ENCODE results near the gene QARS1. TPM values are rescaled to one million over a fixed set of nuclear protein-coding genes. Genes with fewer than 3 reads are reported as not detected.

QARS1 gene
- total RNA-seq, 1 experiment from 2014 or later, result 346 TPM

DNA sequence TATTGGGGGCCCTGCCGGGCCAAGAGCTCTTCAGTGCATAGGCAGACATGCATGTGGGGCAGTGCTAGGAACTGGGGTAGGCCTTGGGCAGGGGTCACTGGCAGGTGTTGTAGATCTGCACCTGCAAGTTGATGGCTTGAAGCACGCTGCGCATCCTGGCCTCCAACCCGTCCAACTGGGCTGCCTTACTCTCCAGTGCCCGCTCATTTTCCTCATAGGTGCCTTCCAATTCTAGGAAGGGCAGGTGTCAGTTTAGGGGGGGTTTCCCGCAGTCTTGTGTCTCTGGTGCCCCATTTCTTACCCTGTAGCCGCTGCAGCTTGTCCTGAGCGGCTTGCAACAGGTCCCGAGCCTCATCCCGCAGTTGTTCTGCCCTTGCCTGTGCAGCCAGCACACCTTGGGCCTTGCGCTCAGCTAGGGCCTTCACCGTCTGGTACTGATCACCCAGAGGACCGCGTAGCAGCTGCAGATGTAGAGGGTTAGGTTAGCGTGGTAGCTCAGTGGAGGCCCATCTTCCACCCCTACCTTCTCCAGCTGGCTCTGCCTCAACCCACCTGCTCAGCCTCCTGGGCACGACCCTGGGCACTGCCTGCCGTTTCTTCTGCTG, 16.7 kb upstream of the QARS1 start:
- Histone ChIP-seq H3K9me2 (ENCODE audit: insufficient read depth) (no peaks in the 10 kb centered on the region), H3K9me3 (ENCODE audit: control insufficient read depth in 1 of 2, insufficient read depth in 1 of 2, low read depth in 1 of 2, low read length in 2 of 2) (no peaks in the 10 kb centered on the region), H3K79me2 (ENCODE audit: insufficient read depth, low read length) (peaks cover 21% of the 10 kb centered on the region), H4K20me1 (ENCODE audit: insufficient read depth) (no peaks in the 10 kb centered on the region), H3K9ac (ENCODE audit: low read length) (peak overlapping the region; percentile 96), H3K27ac (ENCODE audit: low read depth, low read length) (peak overlapping the region; percentile 100), H3K4me3 (replicated peaks in 1 of 2; ENCODE audit: low read depth in 1 of 2, low read length in 2 of 2) (peak overlapping the region; percentile 77 to 83), H3K27me3 (ENCODE audit: insufficient read depth, low read length) (no peaks in the 10 kb centered on the region), H3K4me1 (ENCODE audit: control insufficient read depth in 1 of 2, insufficient read depth in 2 of 2, low read length in 2 of 2) (peaks cover 7 to 14% of the 10 kb centered on the region in 2 experiments), H3K36me3 (ENCODE audit: control insufficient read depth in 1 of 2, insufficient read depth in 2 of 2, low read length in 2 of 2) (peaks cover 23 to 25% of the 10 kb centered on the region in 2 experiments; a peak in 3 of 4 replicates), H3K4me2 (ENCODE audit: low read length) (peak overlapping the region; percentile 99), H2AFZ (ENCODE audit: low read depth, low read length, poor library complexity, severe bottlenecking) (no peak overlapping the region)
- intact Hi-C loops (cut with micrococcal nuclease), result no loop called here
- RAD21 ChIA-PET (ENCODE audit: low non-redundant PET in 1 of 2, low total read pairs in 2 of 2, uncharacterized antibody in 2 of 2, unreplicated experiment in 2 of 2), result interaction anchor here (0.6 to 0.9 kb wide), 4 partner anchors 12 to 1178 kb away, joined by 3 to 4 read pairs (median 4); partner anchors contain the start of genes HYAL3 (in 1 of the 2), NAA80 (in 1 of the 2), QRICH1 (in 1 of the 2) and USP4 (in 1 of the 2)
- CTCF ChIA-PET, result interaction anchor here (1.0 kb wide), 1 partner anchor 13 kb away, joined by 3 read pairs; no protein-coding TSS in a partner anchor
- POLR2A ChIA-PET, result interaction anchor here (0.7 to 1.3 kb wide), 6 partner anchors 9 to 99 kb away, joined by 3 to 10 read pairs (median 5); partner anchors contain the start of genes IMPDH2, LAMB2, NDUFAF3 and QARS1
- DNase-seq (ENCODE audit: low read depth, low spot score) (no peak), ATAC-seq (no peak; the same call in 1 of the 2 replicates)
- BruUV-seq (replicated peaks), result no TSS peak
- no peak for TF ChIP-seq POLR2A (IDR thresholded peaks at IDR 0.05; ENCODE audit: borderline replicate concordance, extremely low read depth, insufficient read depth, insufficient read length)
- no peak for TF ChIP-seq ELF1 (IDR thresholded peaks at IDR 0.05; ENCODE audit: borderline replicate concordance, low read depth)
- TF ChIP-seq EZH2 (IDR thresholded peaks at IDR 0.05), result no peak
- TF ChIP-seq TCF7L2 (IDR thresholded peaks at IDR 0.05; ENCODE audit: borderline replicate concordance, extremely low read depth, insufficient read depth, insufficient read length), result no peak
- TF ChIP-seq JUND (IDR thresholded peaks at IDR 0.05), result no peak
- TF ChIP-seq CEBPB (IDR thresholded peaks at IDR 0.05; ENCODE audit: low read depth), result no peak
- TF ChIP-seq EGR1 (IDR thresholded peaks at IDR 0.05; ENCODE audit: low read depth), result no peak
- no peak for TF ChIP-seq ZFX (IDR thresholded peaks at IDR 0.05)
- TF ChIP-seq SRF (IDR thresholded peaks at IDR 0.05; ENCODE audit: low read depth), result no peak
- TF ChIP-seq, protein P1, sequence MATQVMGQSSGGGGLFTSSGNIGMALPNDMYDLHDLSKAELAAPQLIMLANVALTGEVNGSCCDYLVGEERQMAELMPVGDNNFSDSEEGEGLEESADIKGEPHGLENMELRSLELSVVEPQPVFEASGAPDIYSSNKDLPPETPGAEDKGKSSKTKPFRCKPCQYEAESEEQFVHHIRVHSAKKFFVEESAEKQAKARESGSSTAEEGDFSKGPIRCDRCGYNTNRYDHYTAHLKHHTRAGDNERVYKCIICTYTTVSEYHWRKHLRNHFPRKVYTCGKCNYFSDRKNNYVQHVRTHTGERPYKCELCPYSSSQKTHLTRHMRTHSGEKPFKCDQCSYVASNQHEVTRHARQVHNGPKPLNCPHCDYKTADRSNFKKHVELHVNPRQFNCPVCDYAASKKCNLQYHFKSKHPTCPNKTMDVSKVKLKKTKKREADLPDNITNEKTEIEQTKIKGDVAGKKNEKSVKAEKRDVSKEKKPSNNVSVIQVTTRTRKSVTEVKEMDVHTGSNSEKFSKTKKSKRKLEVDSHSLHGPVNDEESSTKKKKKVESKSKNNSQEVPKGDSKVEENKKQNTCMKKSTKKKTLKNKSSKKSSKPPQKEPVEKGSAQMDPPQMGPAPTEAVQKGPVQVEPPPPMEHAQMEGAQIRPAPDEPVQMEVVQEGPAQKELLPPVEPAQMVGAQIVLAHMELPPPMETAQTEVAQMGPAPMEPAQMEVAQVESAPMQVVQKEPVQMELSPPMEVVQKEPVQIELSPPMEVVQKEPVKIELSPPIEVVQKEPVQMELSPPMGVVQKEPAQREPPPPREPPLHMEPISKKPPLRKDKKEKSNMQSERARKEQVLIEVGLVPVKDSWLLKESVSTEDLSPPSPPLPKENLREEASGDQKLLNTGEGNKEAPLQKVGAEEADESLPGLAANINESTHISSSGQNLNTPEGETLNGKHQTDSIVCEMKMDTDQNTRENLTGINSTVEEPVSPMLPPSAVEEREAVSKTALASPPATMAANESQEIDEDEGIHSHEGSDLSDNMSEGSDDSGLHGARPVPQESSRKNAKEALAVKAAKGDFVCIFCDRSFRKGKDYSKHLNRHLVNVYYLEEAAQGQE (IDR thresholded peaks at IDR 0.05; ENCODE audit: low read depth), result no peak
- no peak for TF ChIP-seq EZH2phosphoT487 (IDR thresholded peaks at IDR 0.05; ENCODE audit: borderline replicate concordance)
- no peak for TF ChIP-seq SP1 (IDR thresholded peaks at IDR 0.05; ENCODE audit: low read depth)
- TF ChIP-seq, protein P2, sequence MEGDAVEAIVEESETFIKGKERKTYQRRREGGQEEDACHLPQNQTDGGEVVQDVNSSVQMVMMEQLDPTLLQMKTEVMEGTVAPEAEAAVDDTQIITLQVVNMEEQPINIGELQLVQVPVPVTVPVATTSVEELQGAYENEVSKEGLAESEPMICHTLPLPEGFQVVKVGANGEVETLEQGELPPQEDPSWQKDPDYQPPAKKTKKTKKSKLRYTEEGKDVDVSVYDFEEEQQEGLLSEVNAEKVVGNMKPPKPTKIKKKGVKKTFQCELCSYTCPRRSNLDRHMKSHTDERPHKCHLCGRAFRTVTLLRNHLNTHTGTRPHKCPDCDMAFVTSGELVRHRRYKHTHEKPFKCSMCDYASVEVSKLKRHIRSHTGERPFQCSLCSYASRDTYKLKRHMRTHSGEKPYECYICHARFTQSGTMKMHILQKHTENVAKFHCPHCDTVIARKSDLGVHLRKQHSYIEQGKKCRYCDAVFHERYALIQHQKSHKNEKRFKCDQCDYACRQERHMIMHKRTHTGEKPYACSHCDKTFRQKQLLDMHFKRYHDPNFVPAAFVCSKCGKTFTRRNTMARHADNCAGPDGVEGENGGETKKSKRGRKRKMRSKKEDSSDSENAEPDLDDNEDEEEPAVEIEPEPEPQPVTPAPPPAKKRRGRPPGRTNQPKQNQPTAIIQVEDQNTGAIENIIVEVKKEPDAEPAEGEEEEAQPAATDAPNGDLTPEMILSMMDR (IDR thresholded peaks at IDR 0.05 in 2 of 3, conservative IDR thresholded peaks at IDR 0.05 in 1 of 3; ENCODE audit: borderline replicate concordance in 1 of 3, insufficient read depth in 1 of 3, low read depth in 2 of 3, low read length in 2 of 3), result no peak
- TF ChIP-seq YY1 (IDR thresholded peaks at IDR 0.05; ENCODE audit: extremely low read depth, insufficient replicate concordance, low read depth, low read length), result no peak
- TF ChIP-seq, protein P3, sequence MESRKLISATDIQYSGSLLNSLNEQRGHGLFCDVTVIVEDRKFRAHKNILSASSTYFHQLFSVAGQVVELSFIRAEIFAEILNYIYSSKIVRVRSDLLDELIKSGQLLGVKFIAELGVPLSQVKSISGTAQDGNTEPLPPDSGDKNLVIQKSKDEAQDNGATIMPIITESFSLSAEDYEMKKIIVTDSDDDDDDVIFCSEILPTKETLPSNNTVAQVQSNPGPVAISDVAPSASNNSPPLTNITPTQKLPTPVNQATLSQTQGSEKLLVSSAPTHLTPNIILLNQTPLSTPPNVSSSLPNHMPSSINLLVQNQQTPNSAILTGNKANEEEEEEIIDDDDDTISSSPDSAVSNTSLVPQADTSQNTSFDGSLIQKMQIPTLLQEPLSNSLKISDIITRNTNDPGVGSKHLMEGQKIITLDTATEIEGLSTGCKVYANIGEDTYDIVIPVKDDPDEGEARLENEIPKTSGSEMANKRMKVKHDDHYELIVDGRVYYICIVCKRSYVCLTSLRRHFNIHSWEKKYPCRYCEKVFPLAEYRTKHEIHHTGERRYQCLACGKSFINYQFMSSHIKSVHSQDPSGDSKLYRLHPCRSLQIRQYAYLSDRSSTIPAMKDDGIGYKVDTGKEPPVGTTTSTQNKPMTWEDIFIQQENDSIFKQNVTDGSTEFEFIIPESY (IDR thresholded peaks at IDR 0.05; ENCODE audit: extremely low read depth, insufficient replicate concordance, low read length), result no peak
- no peak for TF ChIP-seq ZNF274 (IDR thresholded peaks at IDR 0.05; ENCODE audit: low read depth, low read length)
- TF ChIP-seq, protein P4, sequence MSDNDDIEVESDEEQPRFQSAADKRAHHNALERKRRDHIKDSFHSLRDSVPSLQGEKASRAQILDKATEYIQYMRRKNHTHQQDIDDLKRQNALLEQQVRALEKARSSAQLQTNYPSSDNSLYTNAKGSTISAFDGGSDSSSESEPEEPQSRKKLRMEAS (IDR thresholded peaks at IDR 0.05), result no peak
- TF ChIP-seq, protein P5, sequence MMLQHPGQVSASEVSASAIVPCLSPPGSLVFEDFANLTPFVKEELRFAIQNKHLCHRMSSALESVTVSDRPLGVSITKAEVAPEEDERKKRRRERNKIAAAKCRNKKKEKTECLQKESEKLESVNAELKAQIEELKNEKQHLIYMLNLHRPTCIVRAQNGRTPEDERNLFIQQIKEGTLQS (IDR thresholded peaks at IDR 0.05), result no peak
- no peak for TF ChIP-seq RAD21 (IDR thresholded peaks at IDR 0.05; ENCODE audit: low read depth)

Measured in HCT116 (cell line).